ENCODE measurements around the gene CLEC18A. TPM values are rescaled to one million over a fixed set of nuclear protein-coding genes. Genes with fewer than 3 reads are reported as not detected.
"Not testable (repeated sequence)": the region's sequence is repeated elsewhere in the genome, so short reads cannot be mapped to it uniquely, and the experiment has no call there.

The CLEC18A gene
- total RNA-seq, 1 donor from 2014 or later: 7.7 TPM

DNA sequence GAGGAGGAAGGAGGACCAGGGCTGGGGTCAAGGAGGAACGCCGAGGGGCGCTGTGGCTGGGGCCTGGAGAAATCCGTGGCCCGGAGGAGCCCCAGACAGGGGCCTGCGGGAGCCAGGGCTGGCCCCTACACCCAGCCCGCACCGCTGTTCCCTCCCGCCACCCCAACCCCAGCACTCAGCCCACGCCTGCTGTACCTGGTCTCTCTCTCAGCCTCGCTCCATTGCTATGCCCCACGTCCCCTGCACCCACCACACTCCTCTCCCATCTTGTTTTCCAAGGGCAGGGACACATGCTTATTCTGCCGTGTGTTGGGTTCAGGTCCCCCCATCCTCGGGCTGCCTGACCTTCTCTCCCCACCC is 518 bp downstream of the CLEC18A start:
- not testable (repeated sequence) for DNase-seq (ENCODE audit: low spot score)

- DNase-seq (ENCODE audit: low spot score): not testable (repeated sequence)
Measured at GRCh38 chr16:69952116-69952515, 982 bp downstream of the CLEC18A start.

- not testable (repeated sequence) for DNase-seq (ENCODE audit: low spot score)
Measured at GRCh38 chr16:69952572-69953355, 1.6 kb downstream of the CLEC18A start.

DNA sequence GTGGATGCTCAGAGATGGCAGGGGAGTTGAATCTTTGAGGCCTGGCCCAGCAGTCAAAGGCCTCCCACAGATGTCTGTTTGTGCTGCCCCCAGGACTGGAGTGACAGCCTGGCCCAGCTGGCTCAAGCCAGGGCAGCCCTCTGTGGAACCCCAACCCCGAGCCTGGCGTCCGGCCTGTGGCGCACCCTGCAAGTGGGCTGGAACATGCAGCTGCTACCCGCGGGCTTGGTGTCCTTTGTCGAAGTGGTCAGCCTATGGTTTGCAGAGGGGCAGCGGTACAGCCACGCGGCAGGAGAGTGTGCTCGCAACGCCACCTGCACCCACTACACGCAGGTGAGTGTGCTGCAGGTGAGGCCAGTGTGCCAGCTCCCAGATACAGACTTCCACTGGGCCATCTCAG is 3.1 kb downstream of the CLEC18A start:
- DNase-seq (ENCODE audit: low spot score): not testable (repeated sequence)

- not testable (repeated sequence) for DNase-seq (ENCODE audit: low spot score)
Measured at GRCh38 chr16:69963312-69963711, 12.2 kb downstream of the CLEC18A start.

DNA sequence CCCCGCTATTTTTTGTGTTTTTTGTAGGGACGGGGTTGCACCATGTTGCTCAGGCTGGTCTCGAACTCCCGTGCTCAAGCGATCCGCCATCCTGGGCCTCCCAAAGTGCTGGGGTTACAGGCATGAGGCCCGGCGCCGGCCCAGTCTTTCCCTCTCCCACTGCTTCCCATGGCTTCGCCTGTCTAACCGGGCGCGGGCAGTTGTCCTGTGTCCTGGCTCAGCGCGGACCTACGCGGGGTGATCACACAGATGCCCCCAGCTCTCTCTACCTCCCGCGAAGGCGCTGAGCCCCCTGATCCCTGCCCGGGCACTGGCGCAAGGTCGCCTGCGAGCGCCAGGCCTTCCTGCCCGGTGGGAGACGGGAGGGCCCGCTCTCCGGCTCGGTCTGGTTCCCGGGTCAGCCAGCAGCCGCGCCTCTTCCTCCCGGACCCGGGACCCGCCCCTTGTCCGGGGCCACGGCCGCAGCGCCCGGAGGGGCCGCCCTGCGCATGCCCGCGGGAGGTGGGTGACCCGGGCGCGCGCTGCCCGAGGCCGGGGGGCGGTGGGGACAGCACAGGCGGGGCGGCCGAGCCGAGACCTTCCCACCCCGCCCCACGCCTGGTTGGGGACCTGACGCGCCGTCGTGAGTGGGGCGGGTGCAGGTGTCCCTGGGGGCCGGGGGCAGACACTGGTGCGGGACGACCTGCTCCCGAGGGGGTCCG is 14.0 kb downstream of the CLEC18A start:
- DNase-seq (ENCODE audit: low spot score): peak; percentile 65

DNA sequence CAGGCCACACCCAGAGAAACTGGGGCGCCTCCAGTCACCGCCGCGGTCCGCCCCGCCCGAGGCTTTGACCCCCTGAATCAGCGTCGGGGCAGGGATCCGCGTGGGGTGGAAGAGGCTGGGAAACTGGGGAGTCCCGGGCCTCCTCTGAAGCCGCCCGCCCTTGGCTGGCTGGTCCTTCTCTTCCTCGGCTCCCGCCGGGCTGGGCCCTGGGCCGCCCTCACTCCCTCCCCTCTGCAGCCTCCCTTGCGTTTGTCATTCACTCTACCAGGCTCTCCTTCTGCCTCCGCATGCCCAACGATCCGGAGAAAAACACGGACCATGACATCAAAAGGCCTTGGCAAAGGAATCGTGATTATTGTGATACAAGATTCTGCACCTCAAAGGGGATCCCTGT is 14.5 kb downstream of the CLEC18A start:
- not testable (repeated sequence) for DNase-seq (ENCODE audit: low spot score)

DNA sequence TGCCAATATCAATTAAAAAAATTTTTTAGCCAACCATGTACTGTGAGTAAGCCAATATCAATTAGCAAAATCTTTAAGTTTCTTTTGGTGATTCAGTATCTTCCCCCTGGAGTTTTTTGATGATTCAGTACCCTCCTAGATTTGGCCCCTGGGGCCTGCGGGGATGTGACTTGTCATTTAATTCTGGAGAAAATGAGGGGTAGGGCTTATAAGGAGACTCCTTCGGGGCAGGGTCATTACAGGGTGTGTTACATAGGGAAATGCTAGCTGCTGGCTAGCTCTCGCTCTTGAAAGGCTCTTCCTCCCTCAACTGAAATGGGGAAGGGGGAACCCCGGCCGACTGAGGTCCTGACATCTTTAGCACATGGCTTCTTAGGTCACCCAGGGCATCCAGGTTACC is 16.6 kb downstream of the CLEC18A start:
- DNase-seq (ENCODE audit: low spot score): not testable (repeated sequence)

DNA sequence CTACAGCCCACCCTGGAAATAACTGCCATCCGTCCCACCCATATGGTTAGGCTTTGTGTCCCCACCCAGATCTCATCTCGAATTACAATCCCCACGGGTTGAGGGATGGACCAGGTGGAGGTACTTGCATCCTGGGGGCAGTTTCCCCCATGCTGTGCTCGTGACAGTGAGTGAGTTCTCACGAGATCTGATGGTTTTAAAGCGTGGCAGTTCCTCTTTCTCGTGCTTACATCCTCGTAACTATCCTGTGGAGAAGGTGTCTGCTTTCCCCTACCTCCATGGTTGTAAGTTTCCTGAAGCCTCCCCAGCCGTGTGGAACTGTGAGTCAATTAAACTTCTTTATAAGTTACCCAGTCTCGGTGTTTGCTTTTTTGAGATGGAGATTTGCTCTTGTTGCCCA is 17.0 kb downstream of the CLEC18A start:
- DNase-seq (ENCODE audit: low spot score): not testable (repeated sequence)

DNA sequence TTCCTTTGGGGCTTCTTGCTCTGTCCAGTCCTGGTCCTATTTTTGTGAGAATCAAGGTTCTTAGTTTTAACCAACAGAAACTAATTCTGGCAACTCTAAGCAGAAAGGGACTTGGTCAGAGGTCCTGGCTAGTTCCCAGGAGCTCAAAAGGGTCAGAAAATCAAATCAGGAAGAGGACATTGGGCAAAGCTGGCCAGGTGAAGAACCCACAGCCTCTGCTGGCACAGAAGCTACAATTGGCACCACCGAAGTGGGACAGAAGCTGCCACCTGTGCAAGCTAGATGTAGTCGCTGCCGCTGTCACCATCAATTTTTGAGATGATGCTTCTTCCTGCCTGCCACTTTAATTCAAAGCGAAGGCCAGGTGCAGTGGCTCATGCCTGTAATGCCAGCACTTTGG is 18.5 kb downstream of the CLEC18A start:
- DNase-seq (ENCODE audit: low spot score): not testable (repeated sequence)

DNA sequence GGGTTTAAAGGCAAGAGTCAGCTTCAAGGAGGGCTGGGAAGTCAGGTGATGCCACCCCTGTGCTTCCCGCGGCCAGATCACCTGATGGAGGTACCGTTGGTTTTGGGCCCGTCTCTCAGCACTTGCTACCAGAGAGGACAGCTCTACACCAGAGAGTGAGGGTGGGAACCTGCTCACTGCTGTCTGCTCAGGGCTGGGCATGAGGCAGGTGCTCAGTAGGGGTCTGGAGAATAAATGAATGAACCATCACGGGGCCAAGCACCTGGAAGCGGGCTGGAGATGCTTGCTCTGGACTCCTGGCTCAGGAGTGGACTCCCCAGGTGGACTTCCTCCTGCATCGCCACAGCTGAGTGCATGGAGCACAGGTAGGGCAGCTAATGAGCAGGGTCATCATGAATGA is 21.0 kb downstream of the CLEC18A start:
- DNase-seq (ENCODE audit: low spot score): not testable (repeated sequence)

- DNase-seq (ENCODE audit: low spot score): not testable (repeated sequence)
Measured at GRCh38 chr16:69972935-69973334, 21.8 kb downstream of the CLEC18A start.

DNA sequence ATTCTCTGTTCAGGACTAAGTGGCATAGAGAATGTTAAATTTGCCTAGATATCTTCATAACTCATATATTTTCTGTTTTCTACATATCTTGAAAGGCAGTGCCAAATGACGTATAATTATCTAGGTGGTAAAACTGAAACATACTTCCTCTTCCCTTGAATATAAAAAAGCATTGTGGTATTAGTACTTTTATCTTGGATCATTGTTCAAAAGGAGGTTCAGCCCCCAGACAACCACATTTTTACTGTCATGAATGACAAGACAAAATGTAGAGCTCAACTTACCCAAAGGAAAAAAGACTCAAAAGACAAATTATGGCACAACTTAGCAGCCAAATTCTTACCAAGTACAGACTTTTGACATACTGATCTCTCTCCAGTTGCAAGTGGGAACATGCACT is 34.1 kb downstream of the CLEC18A start:
- not testable (repeated sequence) for DNase-seq (ENCODE audit: low spot score)

DNA sequence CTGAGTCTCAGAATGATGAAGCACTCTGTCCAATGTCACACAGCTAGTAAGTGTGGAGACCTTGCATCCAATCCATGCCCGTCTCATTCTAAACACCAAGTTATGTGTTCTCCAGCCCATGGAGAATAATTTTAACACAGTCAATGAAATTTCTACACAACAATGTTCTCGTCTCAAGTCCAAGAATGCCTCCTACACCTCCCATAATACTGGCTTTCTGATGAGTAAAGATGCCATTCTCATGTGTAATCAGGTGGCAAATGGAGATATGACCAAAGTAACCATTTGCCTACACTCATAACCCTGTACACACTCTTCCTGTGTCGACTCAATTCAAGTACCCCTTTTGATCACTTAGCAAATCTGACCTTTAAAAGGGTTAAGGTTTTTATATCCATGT is 46.8 kb downstream of the CLEC18A start:
- not testable (repeated sequence) for DNase-seq (ENCODE audit: low spot score)

DNA sequence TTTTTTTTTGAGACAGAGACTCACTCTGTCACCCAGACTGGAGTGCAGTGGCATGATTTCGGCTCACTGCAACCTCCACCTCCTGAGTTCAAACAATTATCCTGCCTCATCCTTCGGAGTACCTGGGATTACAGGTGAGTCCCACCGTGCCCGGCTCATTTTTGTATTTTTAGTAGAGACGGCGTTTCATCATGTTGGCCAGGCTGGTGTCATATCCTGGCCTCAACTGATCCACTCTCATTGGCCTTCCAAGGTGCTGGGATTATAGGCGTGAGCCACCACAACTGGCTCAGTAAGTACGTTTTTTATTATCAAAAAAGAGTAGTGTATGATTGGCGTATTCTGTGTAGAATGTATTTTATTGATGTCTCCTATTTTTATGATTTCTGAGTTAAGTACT is 48.7 kb downstream of the CLEC18A start:
- not testable (repeated sequence) for DNase-seq (ENCODE audit: low spot score)

GRCh38 chr16:70003511-70003910 is 52.4 kb downstream of the CLEC18A start:
- DNase-seq (ENCODE audit: low spot score): not testable (repeated sequence)

- DNase-seq (ENCODE audit: low spot score): not testable (repeated sequence)
Measured at GRCh38 chr16:70008604-70009003, 57.5 kb downstream of the CLEC18A start.

DNA sequence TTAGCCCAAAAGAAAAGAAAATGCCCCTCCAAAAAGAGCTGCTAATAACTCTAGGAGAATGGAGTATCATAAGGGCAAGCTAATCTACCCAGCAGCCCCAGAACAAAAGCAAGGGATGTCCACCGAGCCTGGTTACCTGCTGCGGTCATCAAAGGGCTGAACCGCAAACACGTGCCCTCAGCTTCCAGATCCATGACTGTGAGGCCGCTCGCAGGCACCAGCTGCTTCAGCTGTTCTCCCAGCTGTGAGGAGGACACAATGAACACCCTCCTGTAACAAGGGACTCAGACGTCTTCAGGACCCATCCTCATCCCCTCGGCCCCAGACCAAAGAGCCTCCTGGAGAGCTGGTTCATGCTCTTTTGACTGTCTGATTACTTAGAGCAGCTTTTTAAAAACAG is 59.5 kb downstream of the CLEC18A start:
- not testable (repeated sequence) for DNase-seq (ENCODE audit: low spot score)

- DNase-seq (ENCODE audit: low spot score): not testable (repeated sequence)
Measured at GRCh38 chr16:70011120-70011519, 60.0 kb downstream of the CLEC18A start.

- not testable (repeated sequence) for DNase-seq (ENCODE audit: low spot score)
Measured at GRCh38 chr16:70012354-70012753, 61.2 kb downstream of the CLEC18A start.

DNA sequence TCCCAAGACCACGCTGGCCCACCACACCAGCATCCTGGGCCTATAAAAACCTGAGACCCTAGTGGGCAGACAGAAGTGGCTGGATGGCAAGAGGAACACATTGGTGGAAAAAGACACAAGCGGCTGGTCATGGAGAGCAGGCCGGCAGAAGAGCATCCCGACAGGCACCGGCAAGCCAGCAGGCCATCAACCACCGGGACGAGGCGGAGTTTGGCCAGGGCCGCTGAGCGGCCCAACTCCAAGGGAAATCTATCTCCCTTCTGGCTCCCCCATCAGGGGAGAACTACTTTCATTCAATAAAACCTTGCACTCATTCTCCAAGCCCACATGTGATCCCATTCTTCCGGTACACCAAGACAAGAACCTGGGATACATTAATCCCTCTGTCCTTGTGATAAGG is 61.8 kb downstream of the CLEC18A start:
- not testable (repeated sequence) for DNase-seq (ENCODE audit: low spot score)
